HepG2 (cell line): ENCODE results near the gene MRFAP1L1. TPM values are rescaled to one million over a fixed set of nuclear protein-coding genes. Genes with fewer than 3 reads are reported as not detected.

ENCODE experiments used
- AGO1 ChIP-seq: fragments of 200-400 bp; formaldehyde crosslinking; IDR thresholded peaks from 2 replicates; pipeline ENCODE4 v1.6.1; 2017; ENCODE audit warnings: mild to moderate bottlenecking, low read depth, low read length, moderate library complexity; ENCODE audit not compliant: poor library complexity, severe bottlenecking
- AGO2 ChIP-seq: fragments of 200-400 bp; formaldehyde crosslinking; optimal IDR thresholded peaks from 2 replicates; pipeline ENCODE3; 2017; ENCODE audit warnings: mild to moderate bottlenecking, low read depth, low read length, moderate library complexity
- CREM ChIP-seq, 2 experiments: sonication (generic) in 1 of 2; formaldehyde crosslinking in 1 of 2; IDR thresholded peaks; 2 replicates each; pipeline versions ENCODE4 v1.4.0 to v1.6.1; 2016 to 2020; ENCODE audit warnings: antibody characterized with exemption in 1 of 2, mild to moderate bottlenecking in 1 of 2, missing genetic modification reagents in 1 of 2
- GTF2F1 ChIP-seq: fragments of 150-350 bp; IDR thresholded peaks from 2 replicates; pipeline ENCODE4 v1.6.1; 2014; ENCODE audit warnings: low read length
- HNRNPUL1 ChIP-seq: fragments of 200-400 bp; formaldehyde crosslinking; IDR thresholded peaks from 2 replicates; pipeline ENCODE4 v1.6.1; 2017; ENCODE audit warnings: low read depth, mild to moderate bottlenecking, low read length, moderate library complexity
- IRF2 ChIP-seq: IDR thresholded peaks from 2 replicates; pipeline ENCODE4 v1.6.1; 2018; ENCODE audit warnings: missing genetic modification reagents, missing compliant biosample characterization
- KDM5B ChIP-seq: sonication (generic); formaldehyde crosslinking; IDR thresholded peaks from 2 replicates; pipeline ENCODE4 v1.4.0; 2020; ENCODE audit warnings: missing genetic modification reagents, mild to moderate bottlenecking, borderline replicate concordance
- MXI1 ChIP-seq: IDR thresholded peaks from 3 replicates; pipeline ENCODE4 v1.6.1; 2012; ENCODE audit warnings: low read depth, low read length, inconsistent platforms, borderline replicate concordance
- NCOA1 ChIP-seq: sonication (generic); formaldehyde crosslinking; IDR thresholded peaks from 2 replicates; pipeline ENCODE4 v1.9.0; 2021; ENCODE audit warnings: missing genetic modification reagents
- NFYC ChIP-seq: IDR thresholded peaks from 2 replicates; pipeline ENCODE4 v1.6.1; 2016; ENCODE audit warnings: missing genetic modification reagents, missing compliant biosample characterization
- RBM39 ChIP-seq: fragments of 200-400 bp; formaldehyde crosslinking; IDR thresholded peaks from one replicate; pipeline ENCODE4 v1.6.1; 2018; ENCODE audit warnings: antibody characterized with exemption, mild to moderate bottlenecking, low read depth, low read length; ENCODE audit not compliant: poor library complexity, severe bottlenecking
- SALL1 ChIP-seq: sonication (generic); formaldehyde crosslinking; IDR thresholded peaks from 2 replicates; pipeline ENCODE4 v1.8.0; 2022; ENCODE audit warnings: mild to moderate bottlenecking, missing genetic modification reagents
- TMF1 ChIP-seq: sonication (generic); formaldehyde crosslinking; IDR thresholded peaks from 2 replicates; pipeline ENCODE4 v1.8.1; 2022; ENCODE audit warnings: low read depth, missing genetic modification reagents
- XBP1 ChIP-seq: sonication (generic); formaldehyde crosslinking; IDR thresholded peaks from 2 replicates; pipeline ENCODE4 v1.5.0; 2020; ENCODE audit warnings: missing genetic modification reagents
- ZBTB8A ChIP-seq: sonication (generic); formaldehyde crosslinking; IDR thresholded peaks from 2 replicates; pipeline ENCODE4 v1.4.0; 2020; ENCODE audit warnings: mild to moderate bottlenecking, low read depth, missing genetic modification reagents, borderline replicate concordance
- ZNF232 ChIP-seq: sonication (generic); formaldehyde crosslinking; IDR thresholded peaks from 2 replicates; pipeline ENCODE4 v1.4.0; 2020; ENCODE audit warnings: missing genetic modification reagents, borderline replicate concordance
- ZNF337 ChIP-seq: sonication (generic); formaldehyde crosslinking; IDR thresholded peaks from 2 replicates; pipeline ENCODE4 v1.5.1; 2020; ENCODE audit warnings: missing genetic modification reagents, low read depth, mild to moderate bottlenecking, borderline replicate concordance
- ZNF543 ChIP-seq: sonication (generic); formaldehyde crosslinking; IDR thresholded peaks from 2 replicates; pipeline ENCODE4 v1.4.0; 2020; ENCODE audit warnings: mild to moderate bottlenecking, missing genetic modification reagents
- ZNF569 ChIP-seq: sonication (generic); formaldehyde crosslinking; IDR thresholded peaks from 2 replicates; pipeline ENCODE4 v1.5.0; 2020; ENCODE audit warnings: mild to moderate bottlenecking, missing genetic modification reagents, moderate library complexity, borderline replicate concordance
- polyA plus RNA-seq, 8 experiments: library from polyadenylated mRNA; depleted of rRNA in 3 of 8; stranded (reverse) in 7 of 8; unstranded in 1 of 8; fragments of >200 nt; fragmentation: Illumina TruSeq in 4 of 8; extraction: Trizol in 4 of 8; gene quantifications; 2 replicates each; pipeline versions ENCODE4 v1.2.1 to v1.2.3, GENCODE V29; 2011 to 2016; ENCODE audit warnings: low read depth in 4 of 8, missing spikeins in 1 of 8, mixed read lengths in 1 of 8; ENCODE audit not compliant: insufficient read depth in 1 of 8
- total RNA-seq, 5 experiments: library from RNA; depleted of rRNA; stranded (reverse); fragments of >200 nt; fragmentation: Illumina TruSeq; extraction: Trizol; gene quantifications; 2 replicates each; pipeline ENCODE4 v1.2.3, GENCODE V29; 2016; ENCODE audit warnings: low read depth in 1 of 5
- TF ChIP-seq, protein P1 (sequence below): sonication (generic); formaldehyde crosslinking; conservative IDR thresholded peaks from 2 replicates; pipeline ENCODE4 v1.5.0; 2020; ENCODE audit warnings: missing genetic modification reagents
- TF ChIP-seq, protein P2 (sequence below): sonication (generic); formaldehyde crosslinking; IDR thresholded peaks from 2 replicates; pipeline ENCODE4 v1.4.0; 2020; ENCODE audit warnings: missing genetic modification reagents
- TF ChIP-seq, protein P3 (sequence below): sonication (generic); formaldehyde crosslinking; IDR thresholded peaks from 2 replicates; pipeline ENCODE4 v1.8.0; 2022; ENCODE audit warnings: missing genetic modification reagents, mild to moderate bottlenecking, inconsistent platforms, borderline replicate concordance
- TF ChIP-seq, protein P4 (sequence below): sonication (generic); formaldehyde crosslinking; IDR thresholded peaks from 2 replicates; pipeline ENCODE4 v1.8.0; 2022; ENCODE audit warnings: mild to moderate bottlenecking, missing genetic modification reagents, moderate library complexity
- TF ChIP-seq, protein P5 (sequence below): sonication (generic); formaldehyde crosslinking; IDR thresholded peaks from 2 replicates; pipeline ENCODE4 v1.8.1; 2023; ENCODE audit warnings: missing genetic modification reagents, mild to moderate bottlenecking, borderline replicate concordance

The MRFAP1L1 gene
- total and polyA plus RNA-seq, 2 of the 13 experiments (the other 11 are each of a cell fraction or from before 2014, with no cell fraction given): 44.8 to 76.6 TPM

DNA sequence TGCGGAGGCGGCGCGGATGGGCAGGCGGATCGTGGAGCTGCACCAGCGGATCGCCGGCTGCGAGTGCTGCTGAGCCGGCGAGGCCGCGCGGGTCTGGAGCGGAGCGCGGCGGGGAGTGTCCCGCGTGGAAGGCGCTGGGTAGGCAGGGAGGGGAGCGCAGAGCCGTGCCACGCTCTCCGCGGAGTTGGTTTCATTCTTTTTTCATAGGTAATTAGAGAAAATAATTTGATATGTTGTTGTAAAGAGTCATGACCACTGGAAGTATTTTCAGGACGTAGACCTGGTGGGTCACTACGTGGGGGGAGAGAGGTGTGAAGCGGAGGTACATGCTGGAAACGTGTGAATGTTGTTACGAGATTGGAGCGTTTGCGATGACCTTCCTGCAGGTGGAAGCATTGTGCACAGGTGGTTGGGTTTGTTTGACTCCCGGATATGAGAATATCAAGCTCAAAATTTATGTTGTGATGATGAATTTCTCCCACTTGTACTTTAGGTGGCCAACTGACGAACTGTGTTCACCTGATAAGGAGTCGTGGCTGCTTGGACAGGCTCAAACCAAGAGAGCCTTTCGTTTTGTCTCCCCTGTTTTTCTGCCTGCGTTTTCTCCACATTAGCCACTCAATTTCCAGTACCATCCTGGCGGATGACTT is 35.0 kb downstream of the MRFAP1L1 start (continued):
- TF ChIP-seq RBM39 (no peak), KDM5B (no peak), MXI1 (no peak), XBP1 (no peak), ZNF543 (CRISPR knock-in tag) (no peak), SALL1 (0 out of 2 replicates have a peak, but pooled peaks have one; percentile 40), TMF1 (CRISPR knock-in tag) (no peak), NFYC (CRISPR knock-in tag) (no peak), ZNF232 (peak; percentile 38; the same call in 1 of the 2 replicates), CREM (IDR thresholded peaks at IDR 0.05) (no peak), CREM (CRISPR knock-in tag; IDR thresholded peaks at IDR 0.05) (no peak), ZNF569 (no peak), ZBTB8A (CRISPR knock-in tag) (no peak), AGO2 (no peak), IRF2 (CRISPR knock-in tag) (no peak), HNRNPUL1 (no peak), GTF2F1 (no peak), ZNF337 (CRISPR knock-in tag) (no peak), AGO1 (no peak), NCOA1 (0 out of 2 replicates have a peak, but pooled peaks have one; percentile 46)
- TF ChIP-seq, protein P1, sequence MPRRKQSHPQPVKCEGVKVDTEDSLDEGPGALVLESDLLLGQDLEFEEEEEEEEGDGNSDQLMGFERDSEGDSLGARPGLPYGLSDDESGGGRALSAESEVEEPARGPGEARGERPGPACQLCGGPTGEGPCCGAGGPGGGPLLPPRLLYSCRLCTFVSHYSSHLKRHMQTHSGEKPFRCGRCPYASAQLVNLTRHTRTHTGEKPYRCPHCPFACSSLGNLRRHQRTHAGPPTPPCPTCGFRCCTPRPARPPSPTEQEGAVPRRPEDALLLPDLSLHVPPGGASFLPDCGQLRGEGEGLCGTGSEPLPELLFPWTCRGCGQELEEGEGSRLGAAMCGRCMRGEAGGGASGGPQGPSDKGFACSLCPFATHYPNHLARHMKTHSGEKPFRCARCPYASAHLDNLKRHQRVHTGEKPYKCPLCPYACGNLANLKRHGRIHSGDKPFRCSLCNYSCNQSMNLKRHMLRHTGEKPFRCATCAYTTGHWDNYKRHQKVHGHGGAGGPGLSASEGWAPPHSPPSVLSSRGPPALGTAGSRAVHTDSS (CRISPR knock-in tag): no peak
- TF ChIP-seq, protein P2, sequence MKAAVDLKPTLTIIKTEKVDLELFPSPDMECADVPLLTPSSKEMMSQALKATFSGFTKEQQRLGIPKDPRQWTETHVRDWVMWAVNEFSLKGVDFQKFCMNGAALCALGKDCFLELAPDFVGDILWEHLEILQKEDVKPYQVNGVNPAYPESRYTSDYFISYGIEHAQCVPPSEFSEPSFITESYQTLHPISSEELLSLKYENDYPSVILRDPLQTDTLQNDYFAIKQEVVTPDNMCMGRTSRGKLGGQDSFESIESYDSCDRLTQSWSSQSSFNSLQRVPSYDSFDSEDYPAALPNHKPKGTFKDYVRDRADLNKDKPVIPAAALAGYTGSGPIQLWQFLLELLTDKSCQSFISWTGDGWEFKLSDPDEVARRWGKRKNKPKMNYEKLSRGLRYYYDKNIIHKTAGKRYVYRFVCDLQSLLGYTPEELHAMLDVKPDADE: peak; percentile 34; the same call in 1 of the 2 replicates
- TF ChIP-seq, protein P3, sequence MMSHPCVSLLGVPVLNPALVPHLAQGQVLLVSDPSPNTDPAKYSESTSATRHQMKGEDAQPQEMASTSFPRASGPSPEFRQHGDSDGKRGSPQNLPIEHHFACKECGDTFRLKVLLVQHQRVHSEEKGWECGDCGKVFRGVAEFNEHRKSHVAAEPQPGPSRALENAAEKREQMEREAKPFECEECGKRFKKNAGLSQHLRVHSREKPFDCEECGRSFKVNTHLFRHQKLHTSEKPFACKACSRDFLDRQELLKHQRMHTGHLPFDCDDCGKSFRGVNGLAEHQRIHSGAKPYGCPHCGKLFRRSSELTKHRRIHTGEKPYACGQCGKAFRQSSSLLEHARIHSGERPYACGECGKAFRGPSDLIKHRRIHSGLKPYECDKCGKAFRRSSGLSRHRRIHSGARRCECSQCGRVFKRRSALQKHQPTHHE (CRISPR knock-in tag): no peak
- TF ChIP-seq, protein P4, sequence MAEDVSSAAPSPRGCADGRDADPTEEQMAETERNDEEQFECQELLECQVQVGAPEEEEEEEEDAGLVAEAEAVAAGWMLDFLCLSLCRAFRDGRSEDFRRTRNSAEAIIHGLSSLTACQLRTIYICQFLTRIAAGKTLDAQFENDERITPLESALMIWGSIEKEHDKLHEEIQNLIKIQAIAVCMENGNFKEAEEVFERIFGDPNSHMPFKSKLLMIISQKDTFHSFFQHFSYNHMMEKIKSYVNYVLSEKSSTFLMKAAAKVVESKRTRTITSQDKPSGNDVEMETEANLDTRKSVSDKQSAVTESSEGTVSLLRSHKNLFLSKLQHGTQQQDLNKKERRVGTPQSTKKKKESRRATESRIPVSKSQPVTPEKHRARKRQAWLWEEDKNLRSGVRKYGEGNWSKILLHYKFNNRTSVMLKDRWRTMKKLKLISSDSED (CRISPR knock-in tag): no peak; the same call in 1 of the 2 replicates
- TF ChIP-seq, protein P5, sequence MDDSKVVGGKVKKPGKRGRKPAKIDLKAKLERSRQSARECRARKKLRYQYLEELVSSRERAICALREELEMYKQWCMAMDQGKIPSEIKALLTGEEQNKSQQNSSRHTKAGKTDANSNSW (CRISPR knock-in tag): no peak
